IPS-NIHi11 (cell line): ENCODE data around the gene ZBTB42.

ENCODE experiments used
- DNase-seq: peaks from one replicate; pipeline ENCODE4 v3.0.0; 2012; ENCODE audit warnings: mixed read lengths, low spot score

The ZBTB42 gene

GRCh38 chr14:104800771-104801519 lies at the start of gene ZBTB42:
Gene ZBTB42 (plus strand): TSS chr14:104801101. CDS start chr14:104801198, 97 bp downstream.
- peak; percentile 82 for DNase-seq

GRCh38 chr14:104751539-104752422 lies 49.1 kb upstream of the ZBTB42 start:
- DNase-seq, result no peak

GRCh38 chr14:104752423-104752734 lies 48.5 kb upstream of the ZBTB42 start:
- DNase-seq, result peak; percentile 98

GRCh38 chr14:104752735-104753527 lies 48.0 kb upstream of the ZBTB42 start, which contains the start of gene SIVA1:
Gene SIVA1 (plus strand): TSS chr14:104753147. CDS start chr14:104753202, 55 bp downstream.
- peak; percentile 100 for DNase-seq

- no peak for DNase-seq
Measured at GRCh38 chr14:104753528-104754212, 47.2 kb upstream of the ZBTB42 start.

GRCh38 chr14:104754213-104754851 lies 46.6 kb upstream of the ZBTB42 start:
- DNase-seq, result no peak

- DNase-seq, result no peak
Measured at GRCh38 chr14:104755621-104756020, 45.3 kb upstream of the ZBTB42 start.

GRCh38 chr14:104756477-104757237 lies 44.2 kb upstream of the ZBTB42 start:
- DNase-seq, result no peak

GRCh38 chr14:104757238-104757585 lies 43.7 kb upstream of the ZBTB42 start:
- DNase-seq, result no peak

GRCh38 chr14:104757681-104758392 lies 43.1 kb upstream of the ZBTB42 start:
- DNase-seq, result no peak

GRCh38 chr14:104758981-104759969 lies 41.6 kb upstream of the ZBTB42 start:
- DNase-seq, result no peak

- no peak for DNase-seq
Measured at GRCh38 chr14:104765517-104765916, 35.4 kb upstream of the ZBTB42 start.

GRCh38 chr14:104766256-104766862 lies 34.5 kb upstream of the ZBTB42 start:
- no peak for DNase-seq

GRCh38 chr14:104766863-104767633 lies 33.9 kb upstream of the ZBTB42 start:
- no peak for DNase-seq

GRCh38 chr14:104767634-104767918 lies 33.3 kb upstream of the ZBTB42 start:
- DNase-seq, result no peak

GRCh38 chr14:104768437-104769323 lies 32.2 kb upstream of the ZBTB42 start:
- DNase-seq, result peak; percentile 94
